Posterior cingulate gyrus (tissue), 11 donors: Measurements from ENCODE around the gene ERO1A.

Experiments used
- DNase-seq, 10 donors: peaks; one replicate each; pipeline versions ENCODE4 v3.0.0 to v3.0.0-alpha.2; 2020 to 2021; ENCODE audit warnings: mixed read lengths in 3 of 10
- intact Hi-C: fragments of 100-400 bp; cut with DNase I; formaldehyde crosslinking; loops from one replicate; pipeline ENCODE4 v1.15.1; 2023

Gene ERO1A

DNA sequence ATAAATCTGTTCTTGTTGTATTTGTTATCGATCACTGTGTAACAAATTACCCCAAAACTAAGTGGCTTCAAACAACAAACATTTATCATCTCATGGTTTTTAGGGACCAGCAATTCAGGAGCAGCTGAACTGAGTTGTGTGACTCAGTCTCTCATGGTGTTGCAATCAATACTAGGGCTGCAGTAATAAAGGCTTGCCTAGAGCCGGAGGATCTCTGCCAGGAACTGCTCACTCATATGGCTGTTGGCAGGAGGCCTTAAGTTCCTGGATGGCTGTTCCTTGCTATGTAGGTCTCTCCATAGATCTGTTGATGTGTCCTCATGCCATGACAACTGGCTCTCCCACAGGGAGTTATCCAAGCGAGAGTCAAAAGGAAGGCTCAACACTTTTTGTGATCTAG is 7.9 kb upstream of the ERO1A start:
- peak in 3 of 10 donors; percentile 19 to 66 (median 24) for DNase-seq

DNA sequence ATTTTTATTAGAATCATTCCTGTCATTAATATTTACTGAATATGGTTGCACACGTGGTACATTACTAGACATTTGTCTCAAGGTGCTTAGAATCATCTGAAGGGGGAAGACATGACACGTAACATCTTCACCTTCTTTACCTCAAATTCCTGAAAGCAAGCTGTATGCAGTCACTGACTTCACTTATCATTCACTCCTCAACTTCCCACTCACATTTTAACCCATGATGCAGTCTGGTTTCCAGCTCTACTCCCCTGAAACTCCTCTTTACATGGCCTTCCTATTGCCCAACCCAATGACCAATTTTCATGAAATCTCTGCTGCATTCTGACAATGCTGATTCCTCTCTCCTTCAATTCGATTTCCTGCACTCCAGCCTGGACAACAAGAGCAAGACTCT is 5.9 kb upstream of the ERO1A start:
- intact Hi-C loops = no loop called here
- DNase-seq = no peak

More for the DNA sequence above, 7.9 kb upstream of the ERO1A start:
- intact Hi-C loops = no loop called here

DNA sequence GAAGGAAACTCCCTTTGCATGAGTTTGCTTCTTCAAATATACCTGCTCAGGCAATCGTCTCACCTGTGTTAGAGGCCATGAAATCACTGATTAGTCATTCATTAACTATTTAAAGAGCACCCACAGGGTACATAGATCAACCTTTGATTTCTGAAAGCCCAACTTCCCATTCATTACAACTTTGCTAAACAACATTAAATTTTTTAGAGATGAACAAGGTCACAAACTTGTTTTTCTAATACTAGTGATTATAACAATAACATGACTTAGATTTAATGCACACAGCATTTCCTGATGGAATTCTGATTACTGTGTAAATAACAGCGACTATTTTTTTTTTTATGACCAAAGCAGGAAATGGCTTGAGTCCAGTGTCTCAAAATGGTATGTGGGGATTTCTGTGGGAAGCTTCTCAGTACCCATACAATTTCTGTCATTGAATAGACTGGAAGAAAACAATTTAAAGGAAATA is 5.4 kb upstream of the ERO1A start:
- intact Hi-C loops = no loop called here
- no peak for DNase-seq

DNA sequence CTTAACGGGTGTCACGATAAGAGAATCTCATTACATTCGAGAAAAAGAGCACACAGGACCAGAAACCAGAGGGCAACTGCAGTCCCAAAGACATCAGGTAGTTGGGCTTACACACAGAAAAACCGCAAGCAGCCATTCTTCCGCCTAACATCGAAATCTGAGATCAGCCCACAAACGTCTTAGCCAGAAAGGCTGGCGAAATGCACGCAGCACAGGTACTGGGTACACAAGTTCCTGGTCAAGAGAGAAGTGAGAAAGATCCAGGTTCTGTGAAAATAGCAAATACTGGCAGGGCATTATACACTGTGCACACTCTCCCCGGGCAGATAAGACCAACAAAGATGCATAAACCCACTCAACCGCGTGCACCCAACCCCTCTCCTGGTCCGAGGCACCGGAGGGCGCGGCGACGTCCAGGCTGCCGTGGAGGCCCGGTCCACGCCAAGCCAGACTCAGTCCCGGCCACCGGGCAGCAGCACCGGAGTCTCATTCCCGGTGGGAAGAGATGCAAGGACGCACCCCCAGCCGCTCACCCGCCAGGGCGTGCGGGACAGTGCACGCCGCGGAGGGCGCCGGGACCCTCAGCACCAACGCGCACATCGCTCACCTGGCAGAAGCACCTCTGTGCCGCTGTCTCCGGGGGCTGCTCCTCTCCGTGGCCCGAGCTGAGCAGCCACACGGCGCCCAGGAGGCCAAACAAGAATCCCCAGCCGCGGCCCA is 437 bp downstream of the ERO1A start:
- DNase-seq = peak in 7 of 10 donors; percentile 20 to 77 (median 27)

DNA sequence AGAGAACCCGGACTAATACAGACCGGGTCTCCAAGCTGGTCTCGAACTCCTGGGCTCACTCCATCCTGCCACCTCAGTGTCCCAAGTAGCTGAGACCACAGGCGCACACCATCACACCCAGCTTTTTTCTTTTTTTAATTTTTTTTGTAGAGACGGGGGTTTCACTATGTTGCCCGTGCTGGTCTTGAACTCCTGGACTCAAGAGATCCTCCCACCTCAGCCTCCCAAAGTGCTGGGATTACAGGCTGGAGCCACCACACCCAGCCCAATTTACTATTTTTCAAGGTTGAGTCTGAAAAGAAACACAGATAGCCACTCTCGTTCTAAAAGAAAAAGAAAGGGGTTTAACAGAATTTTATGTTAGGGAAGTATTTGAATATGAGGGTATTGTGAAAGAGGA is 1.8 kb downstream of the ERO1A start:
- DNase-seq = no peak
- intact Hi-C loops = no loop called here

More for the DNA sequence above, 437 bp downstream of the ERO1A start:
- intact Hi-C loops = no loop called here

DNA sequence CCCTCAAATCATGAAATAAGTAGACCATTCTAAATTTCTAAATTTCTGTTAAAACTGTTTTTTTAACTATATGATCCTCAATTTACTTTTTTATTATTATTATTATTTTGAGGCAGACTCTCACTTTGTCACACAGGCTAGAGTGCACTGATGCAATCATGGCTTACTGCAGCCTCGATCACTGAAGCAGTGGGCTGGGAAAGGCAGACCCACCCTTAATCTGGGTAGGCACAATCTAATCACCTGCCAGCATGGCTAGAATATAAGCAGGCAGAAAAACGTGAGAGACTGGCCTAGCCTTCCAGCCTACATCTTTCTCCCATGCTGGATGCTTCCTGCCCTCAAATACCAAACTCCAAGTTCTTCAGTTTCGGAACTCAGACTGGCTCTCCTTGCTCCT is 2.3 kb downstream of the ERO1A start:
- intact Hi-C loops = no loop called here
- DNase-seq = no peak

DNA sequence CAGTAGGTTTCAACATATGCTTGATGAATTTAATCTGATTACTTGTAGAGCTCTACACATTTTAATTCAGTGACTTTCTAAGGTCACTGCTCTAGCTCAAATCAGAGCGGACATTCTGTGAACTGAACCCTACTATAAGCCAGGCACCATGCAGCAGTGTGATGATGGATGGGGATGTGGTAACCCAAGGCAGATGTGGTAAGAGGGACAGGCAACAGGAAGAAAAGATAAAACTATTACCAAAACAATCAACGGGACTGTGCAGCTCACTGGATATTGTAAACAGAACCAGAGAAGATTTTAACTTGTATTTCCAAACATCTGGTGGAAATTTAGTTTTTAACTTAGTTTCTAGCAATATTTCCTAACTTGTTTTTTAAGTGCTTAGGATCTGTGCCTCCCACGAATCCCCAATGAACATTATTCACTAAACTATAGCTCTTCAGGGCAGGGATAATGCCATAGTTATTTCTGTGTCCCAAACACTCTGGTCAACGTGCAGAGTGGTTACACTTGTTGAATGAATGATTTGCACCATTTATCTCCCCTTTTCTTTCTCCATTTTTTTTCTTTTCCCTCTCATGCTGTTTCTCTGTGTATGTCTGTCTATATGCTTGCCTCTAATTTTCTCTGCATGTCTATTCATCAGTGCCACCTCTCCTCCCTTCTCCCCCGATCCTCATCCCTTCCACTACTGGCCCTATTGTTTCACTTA is 3.0 kb downstream of the ERO1A start:
- no peak for DNase-seq
- intact Hi-C loops = no loop called here

DNA sequence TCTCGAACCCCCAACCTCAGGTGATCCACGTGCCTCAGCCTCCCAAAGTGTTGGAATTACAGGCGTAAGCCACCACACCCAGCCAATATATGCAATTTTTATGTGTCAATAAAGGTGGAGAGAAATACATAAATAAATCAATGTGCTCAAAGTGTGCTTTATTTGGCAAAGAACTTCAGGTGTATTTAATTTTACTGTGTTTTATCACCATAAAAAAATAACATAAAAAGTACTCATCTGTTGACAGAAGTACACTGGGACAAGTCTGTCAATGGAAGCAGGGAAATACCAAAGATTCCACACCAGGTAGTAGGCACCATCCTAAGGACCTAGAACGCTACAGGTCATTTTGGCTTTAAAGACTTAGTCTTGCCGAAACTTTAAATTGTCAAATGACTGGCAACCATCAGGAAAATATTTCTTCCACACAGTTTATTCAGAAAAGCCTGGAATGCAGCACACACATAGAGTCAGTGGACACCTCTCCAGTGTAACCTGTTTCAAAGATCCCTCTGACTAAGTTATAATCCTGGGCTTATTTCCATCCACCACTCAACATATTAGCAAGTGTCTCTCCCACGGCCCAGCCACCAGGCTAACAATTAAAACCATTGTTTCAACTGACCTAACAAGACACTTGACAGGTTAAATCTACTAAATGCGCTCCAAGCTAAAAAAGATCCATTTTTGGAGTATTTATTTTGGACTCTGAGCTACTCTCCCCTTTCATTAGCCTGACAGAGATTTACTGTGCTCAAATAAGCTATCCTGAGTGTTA is 4.2 kb downstream of the ERO1A start:
- no peak for DNase-seq
- intact Hi-C loops = no loop called here

DNA sequence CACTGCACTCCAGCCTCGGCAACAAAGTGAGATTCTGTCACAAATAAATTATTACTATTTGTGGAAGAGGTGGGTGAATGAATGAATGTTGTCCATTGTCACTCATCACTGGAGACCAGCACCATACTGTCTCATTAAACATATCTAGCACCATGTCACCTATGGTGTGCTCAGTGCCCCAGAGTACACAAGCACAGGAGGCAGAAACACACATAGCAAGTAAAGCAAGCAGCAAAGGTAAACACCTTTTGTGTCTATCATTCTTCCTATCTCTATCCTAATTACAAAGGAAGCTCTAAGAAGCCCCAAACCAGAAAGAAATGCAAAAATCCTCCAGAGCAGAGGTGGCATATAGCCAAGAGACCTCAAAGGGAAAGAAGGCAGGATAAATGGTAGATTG is 9.2 kb downstream of the ERO1A start:
- DNase-seq = no peak
- intact Hi-C loops = no loop called here

DNA sequence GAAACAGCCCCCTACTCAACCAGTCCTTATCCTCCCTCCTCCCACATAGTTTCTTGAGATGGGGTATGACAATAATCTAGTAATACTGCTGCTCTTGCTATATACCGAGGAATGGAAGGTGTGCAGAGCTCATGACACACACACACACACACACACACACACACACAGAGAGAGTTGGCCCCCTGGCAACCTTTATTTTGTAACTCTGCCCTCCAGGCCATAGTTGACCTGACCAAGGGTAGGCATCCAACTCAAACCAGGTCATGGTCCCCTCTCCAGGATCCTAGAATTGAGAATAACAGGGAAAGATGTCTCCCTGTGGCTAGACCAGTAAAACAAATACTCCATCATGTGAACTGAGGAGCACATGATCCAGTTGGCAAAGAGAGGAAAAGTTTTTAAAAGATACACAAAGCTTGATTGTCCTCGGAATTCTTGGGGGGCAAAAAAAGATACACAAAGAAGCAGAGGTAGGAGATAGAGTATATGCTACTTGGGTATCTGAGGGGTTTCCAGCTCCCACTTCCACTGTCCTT is 11.3 kb downstream of the ERO1A start:
- no peak for DNase-seq
- intact Hi-C loops = no loop called here

DNA sequence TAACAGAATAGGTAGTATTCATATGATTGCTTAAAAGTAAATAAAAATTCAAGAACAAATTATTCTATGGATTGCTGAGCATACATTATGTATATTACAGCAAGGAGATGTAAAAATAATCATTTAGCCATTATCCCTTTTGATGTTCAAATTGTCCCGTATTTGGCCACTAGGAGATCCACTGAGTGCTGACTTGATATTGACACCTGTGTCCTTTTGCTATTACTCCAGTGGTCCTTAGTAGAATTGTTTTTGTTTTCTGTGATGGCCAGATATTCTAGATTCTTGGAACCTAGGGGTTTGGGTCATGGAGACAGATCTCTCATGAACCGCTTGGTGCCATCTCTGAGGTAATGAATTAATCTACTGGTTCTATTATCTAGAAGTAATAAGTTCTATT is 16.8 kb downstream of the ERO1A start:
- DNase-seq = no peak
- intact Hi-C loops = no loop called here

DNA sequence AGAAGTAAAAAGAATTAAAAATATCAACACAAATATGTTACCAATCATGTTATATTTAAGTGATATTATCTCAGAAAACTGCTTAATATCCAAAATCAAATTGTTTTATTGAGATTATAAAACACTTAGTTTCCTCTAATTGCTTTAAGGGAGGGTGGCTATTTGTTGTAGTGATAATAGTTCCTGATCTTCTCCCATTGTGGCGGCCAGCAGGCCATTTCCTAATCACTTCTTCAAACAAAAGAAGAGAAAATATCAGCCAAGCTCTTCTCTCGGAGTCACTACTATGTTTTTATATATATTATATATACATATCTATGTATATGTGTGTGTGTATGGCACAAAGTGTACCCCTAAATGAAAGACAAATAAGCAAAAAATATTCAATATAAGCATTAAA is 31.5 kb downstream of the ERO1A start:
- intact Hi-C loops = no loop called here
- no peak for DNase-seq

DNA sequence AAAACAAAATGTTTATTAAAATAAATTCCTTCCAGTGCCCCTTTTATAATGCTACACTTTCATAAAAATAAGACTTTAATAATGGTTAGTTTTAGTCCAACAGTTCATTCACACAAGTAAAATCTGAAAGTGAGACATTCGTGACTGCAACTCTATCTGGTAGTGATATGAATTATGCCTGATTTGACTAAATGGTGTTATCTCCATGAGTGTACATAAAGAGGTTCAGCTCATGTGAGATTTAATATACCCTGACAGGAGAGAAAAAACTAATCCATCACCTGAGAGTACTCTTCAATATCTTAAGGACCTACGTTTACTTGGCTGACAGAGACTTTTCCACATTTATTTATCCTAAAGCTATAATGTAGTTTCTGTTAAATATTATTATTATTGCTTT is 34.0 kb downstream of the ERO1A start:
- intact Hi-C loops = no loop called here
- DNase-seq = no peak

DNA sequence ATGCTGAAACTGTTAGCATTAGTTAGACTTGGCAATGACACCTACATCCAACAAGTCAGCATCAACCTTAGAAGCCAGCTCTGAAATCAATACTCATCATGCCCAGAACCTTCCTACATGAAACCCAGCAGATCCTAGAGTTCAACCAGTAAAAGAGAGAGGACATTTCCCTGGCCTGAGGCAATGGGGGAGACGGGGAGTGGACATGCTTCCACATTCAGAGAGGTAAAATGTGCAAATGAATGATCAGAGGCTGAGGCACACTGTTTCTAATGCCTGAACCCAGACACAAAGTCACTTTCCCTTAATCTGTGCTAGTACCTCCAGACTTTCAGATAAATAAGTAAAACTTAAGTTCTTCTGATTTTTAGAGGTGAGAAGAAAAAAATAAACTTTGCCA is 34.5 kb downstream of the ERO1A start:
- no peak for DNase-seq

DNA sequence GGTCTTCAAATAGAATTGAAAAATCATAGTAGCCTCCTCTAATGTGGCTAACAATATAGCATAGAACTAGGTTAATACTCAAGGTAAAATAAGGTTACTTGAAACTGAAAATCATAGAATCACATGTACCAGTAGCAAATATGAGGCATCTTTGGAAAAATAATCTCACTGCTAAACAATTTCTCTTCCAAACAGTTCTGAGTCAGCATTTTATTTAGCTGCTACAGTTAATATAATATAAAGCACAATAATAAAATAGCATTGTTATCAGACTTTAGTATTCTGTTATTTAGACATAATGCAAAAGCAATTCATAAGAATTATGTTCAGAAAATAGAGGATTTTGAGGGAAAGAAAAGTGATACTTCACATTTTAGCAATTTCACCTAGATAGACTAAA is 35.0 kb downstream of the ERO1A start:
- DNase-seq = no peak

More for the DNA sequence above, 34.5 kb downstream of the ERO1A start:
- intact Hi-C loops = no loop called here

DNA sequence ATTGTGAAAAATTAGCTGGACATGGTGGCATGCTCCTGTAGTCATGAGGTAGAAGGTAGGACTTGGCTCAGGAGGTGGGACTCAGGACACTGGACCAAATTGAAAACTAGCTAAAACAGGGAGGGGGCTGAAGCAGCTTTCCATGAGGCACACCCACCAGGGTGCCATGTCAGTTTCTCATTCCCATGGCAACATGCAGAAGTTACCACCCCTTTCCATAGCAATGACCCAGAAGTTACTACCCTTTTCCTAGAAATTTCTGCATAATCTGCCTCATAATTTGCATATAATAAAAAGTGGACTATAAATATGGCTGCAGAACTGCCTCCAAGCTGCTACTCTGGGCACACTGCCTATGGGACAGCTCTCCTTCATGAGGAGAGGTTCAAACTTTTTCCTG is 38.5 kb downstream of the ERO1A start:
- intact Hi-C loops = no loop called here
- no peak for DNase-seq

More for the DNA sequence above, 35.0 kb downstream of the ERO1A start:
- intact Hi-C loops = no loop called here

DNA sequence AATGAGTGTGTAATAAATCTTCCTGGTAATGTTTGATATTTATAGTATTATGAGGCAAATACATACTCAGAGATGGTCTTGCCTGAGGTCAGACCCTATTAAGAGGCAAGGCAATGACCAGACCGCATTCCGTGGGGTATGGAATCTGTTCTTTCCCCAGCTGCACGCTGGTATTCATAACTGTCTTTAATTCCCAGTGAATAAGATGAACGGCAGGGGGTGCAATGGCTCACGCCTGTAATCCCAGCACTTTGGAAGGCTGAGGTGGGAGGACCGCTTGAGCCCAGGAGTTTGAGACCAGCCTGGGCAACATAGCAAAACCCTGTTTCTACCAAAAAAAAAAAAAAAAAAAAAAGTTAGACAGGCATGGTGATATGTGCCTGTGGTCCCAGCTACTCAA is 44.6 kb downstream of the ERO1A start:
- no peak for DNase-seq
- intact Hi-C loops = no loop called here

DNA sequence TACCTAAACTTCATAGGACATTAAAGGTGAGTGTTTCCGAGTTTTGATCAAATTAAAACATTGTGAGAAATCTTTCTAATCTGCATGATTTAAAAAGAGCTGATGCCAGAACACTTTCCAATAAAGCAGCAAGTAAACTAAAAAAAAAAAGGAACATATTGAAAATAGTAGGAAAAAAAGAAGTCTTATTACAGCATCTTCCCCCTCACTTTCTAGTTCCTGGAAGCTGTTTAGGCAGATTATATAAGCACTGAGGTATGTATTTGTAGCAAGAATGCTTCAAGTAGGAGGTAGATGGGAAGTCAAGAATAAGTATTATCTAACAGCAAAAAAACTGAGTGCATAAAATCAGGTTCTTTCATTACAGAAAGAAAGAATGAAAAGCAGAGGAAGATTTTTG is 45.8 kb downstream of the ERO1A start:
- DNase-seq = no peak
- intact Hi-C loops = no loop called here

DNA sequence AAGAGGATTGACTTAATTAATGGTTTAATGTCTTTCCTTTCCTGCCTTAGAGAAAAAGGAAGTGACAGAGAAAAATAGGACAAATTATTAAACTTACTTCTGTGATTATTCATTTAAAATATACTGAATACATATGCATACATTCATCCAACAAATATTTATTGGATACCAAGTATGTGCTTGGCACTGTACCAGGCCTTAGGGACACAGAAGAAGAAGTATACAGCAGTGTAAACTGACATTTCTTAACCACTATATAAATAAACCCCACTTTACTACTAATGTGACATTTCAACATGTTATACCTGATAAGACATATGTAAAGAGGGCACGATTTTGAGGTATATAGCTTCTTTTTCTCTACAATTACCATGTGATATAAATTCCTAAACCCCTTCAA is 53.6 kb downstream of the ERO1A start:
- intact Hi-C loops = no loop called here
- DNase-seq = no peak

DNA sequence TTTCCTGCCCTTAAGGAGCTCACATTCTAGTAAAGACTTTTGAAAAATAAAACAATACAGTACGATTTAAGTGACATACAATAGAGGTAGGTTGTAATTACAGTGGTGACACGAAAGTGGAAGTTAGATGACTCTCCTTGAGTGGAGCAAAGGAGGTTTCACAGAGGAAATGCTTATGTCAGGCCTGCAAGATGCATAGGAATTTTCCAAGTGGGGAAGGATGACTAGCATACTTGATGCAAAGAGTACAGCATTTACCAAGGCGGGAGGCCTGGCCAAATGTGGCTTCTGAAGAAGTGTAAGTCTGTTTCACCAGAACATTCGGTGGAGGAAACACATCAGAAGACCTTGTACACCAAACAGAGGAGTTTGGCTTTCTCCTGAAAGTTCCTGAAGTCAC is 55.2 kb downstream of the ERO1A start:
- DNase-seq = no peak
- intact Hi-C loops = no loop called here

DNA sequence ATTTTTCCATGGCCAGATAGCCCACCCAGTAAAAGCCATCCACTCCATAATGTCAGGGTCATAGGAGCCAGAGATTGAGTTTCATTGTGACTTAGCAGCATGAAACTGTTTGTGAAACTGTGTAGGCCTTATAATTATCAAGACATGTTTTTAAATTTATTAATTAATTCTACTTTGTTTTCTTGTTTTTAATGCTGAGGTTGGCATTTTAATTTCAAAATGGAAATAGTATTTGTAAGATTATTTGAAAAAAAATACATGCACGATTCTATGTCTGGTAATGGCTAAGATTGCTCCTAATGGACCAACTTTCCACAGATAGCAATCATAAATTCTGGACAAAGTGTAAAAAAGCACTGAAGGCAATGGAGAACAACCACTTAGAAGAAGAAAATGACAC is 75.7 kb downstream of the ERO1A start:
- intact Hi-C loops = no loop called here
- no peak for DNase-seq
